H1 (cell line): ENCODE data around the gene GCM1.

Experiments
- CTCF ChIP-seq, 3 experiments: IDR thresholded peaks; 1 replicate in 2 of 3; 2 replicates in 1 of 3; pipeline versions ENCODE4 v1.5.1 to v1.6.1; 2011; ENCODE audit warnings: low read length in 3 of 3, mild to moderate bottlenecking in 3 of 3, inconsistent platforms in 2 of 3, low read depth in 1 of 3, moderate library complexity in 1 of 3; ENCODE audit not compliant: insufficient read depth in 1 of 3; ENCODE audit errors: control extremely low read depth in 1 of 3
- FOSL1 ChIP-seq: IDR thresholded peaks from 2 replicates; pipeline ENCODE4 v1.6.1; 2011; ENCODE audit warnings: mild to moderate bottlenecking, low read depth, low read length, moderate library complexity; ENCODE audit not compliant: insufficient read depth
- GABPA ChIP-seq: IDR thresholded peaks from 2 replicates; pipeline ENCODE4 v1.6.1; 2011; ENCODE audit warnings: mild to moderate bottlenecking, low read length, moderate library complexity, borderline replicate concordance; ENCODE audit not compliant: insufficient read depth
- MAX ChIP-seq: IDR thresholded peaks from 2 replicates; pipeline ENCODE4 v1.6.1; 2012; ENCODE audit warnings: inconsistent platforms
- POLR2A ChIP-seq, 2 experiments: IDR thresholded peaks; 1 replicate in 1 of 2; 2 replicates in 1 of 2; pipeline ENCODE4 v1.6.1; 2011; ENCODE audit warnings: low read depth in 2 of 2, low read length in 2 of 2, mild to moderate bottlenecking in 2 of 2; ENCODE audit errors: control extremely low read depth in 1 of 2
- POU5F1 ChIP-seq: IDR thresholded peaks from 2 replicates; pipeline ENCODE4 v1.6.1; 2011; ENCODE audit warnings: low read depth, mild to moderate bottlenecking, low read length, moderate library complexity

GRCh38 chr6:53128842-53129241 is 19.8 kb downstream of the GCM1 start:
- no peak for TF ChIP-seq CTCF (IDR thresholded peaks at IDR 0.05; ENCODE audit: control extremely low read depth in 1 of 3, insufficient read depth in 1 of 3, low read depth in 1 of 3, low read length in 3 of 3)
- TF ChIP-seq GABPA, result no peak
- TF ChIP-seq FOSL1, result no peak
- TF ChIP-seq POLR2A (IDR thresholded peaks at IDR 0.05; ENCODE audit: control extremely low read depth in 1 of 2, low read depth in 2 of 2, low read length in 2 of 2), result no peak
- TF ChIP-seq POU5F1, result no peak
- no peak for TF ChIP-seq MAX
